Left kidney (tissue), 2 donors: ENCODE results near the gene THOC6. TPM values are rescaled to one million over a fixed set of nuclear protein-coding genes. Genes with fewer than 3 reads are reported as not detected.
"Not testable (repeated sequence)": the region's sequence is repeated elsewhere in the genome, so short reads cannot be mapped to it uniquely, and the experiment has no call there.

Experiments
- DNase-seq: peaks from one replicate; pipeline ENCODE4 v3.0.0-alpha.2; 2013
- polyA plus RNA-seq: library from polyadenylated mRNA; unstranded; fragments of 120-200 nt; gene quantifications from one replicate; pipeline ENCODE4 v1.2.1, GENCODE V29; 2013; ENCODE audit not compliant: insufficient read length

Gene THOC6
- polyA plus RNA-seq, 1 donor: 29.5 TPM

GRCh38 chr16:3071655-3072054 lies 47.8 kb downstream of the THOC6 start:
- no peak for DNase-seq

- not testable (repeated sequence) for DNase-seq
These were observed 48.3 kb downstream of the THOC6 start for GRCh38 chr16:3072148-3072547.

- DNase-seq: not testable (repeated sequence)
These were observed 48.9 kb downstream of the THOC6 start for GRCh38 chr16:3072576-3073263.

- DNase-seq: no peak
These were observed 49.6 kb downstream of the THOC6 start for GRCh38 chr16:3073448-3073847.

DNA sequence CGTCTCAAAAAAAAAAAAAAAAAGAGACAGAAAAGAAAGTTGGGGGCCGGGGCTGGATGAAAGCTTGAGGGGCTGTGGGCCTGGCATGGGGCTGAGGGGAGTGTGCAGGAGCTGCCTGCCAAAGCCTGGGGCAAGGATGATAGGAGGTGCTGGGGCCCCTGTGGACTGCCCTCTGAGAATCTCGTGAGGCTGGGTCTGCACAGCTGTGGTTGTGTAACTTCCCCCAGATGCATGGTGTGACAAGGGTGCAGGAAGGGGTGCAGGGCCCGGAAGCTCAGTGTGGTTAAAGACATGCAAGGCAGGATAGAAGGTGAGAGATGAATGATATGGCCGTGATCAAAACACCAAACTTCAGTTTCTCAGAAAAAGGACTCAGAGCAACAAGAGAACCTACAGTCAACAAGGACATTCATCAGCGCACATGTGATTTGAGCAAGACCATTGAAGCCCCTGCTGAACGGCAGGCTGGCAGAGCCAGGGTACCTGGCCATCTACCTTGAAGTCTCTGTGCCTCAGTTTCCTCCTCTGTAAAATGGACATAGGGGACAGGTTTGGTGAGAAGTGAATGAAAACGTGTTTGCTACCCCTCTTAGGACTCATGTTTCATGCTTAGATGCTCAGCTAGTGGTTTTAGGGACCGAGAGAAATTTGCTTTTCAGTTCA lies 51.2 kb downstream of the THOC6 start:
- no peak for DNase-seq

GRCh38 chr16:3075523-3075915 lies 51.7 kb downstream of the THOC6 start:
- no peak for DNase-seq

DNA sequence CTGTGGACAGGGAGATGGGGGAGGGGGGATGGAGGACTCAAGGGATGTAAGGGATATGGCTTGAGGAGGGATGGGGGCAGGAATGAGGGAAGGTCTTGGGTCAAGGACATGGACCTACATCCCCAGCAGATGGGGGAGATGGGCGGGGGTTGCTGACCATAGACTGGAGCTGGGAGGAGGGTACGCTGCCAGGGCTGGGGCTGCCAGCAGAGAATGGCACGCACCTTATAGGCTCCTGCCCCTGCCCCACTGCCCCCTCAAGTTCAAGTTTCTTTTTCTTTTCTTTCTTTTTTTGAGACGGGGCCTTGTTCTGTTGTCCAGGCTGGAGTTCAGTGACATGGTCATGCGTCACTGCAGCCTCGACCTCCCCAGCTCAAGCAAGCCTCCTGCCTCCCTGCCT lies 52.1 kb downstream of the THOC6 start:
- not testable (repeated sequence) for DNase-seq

DNA sequence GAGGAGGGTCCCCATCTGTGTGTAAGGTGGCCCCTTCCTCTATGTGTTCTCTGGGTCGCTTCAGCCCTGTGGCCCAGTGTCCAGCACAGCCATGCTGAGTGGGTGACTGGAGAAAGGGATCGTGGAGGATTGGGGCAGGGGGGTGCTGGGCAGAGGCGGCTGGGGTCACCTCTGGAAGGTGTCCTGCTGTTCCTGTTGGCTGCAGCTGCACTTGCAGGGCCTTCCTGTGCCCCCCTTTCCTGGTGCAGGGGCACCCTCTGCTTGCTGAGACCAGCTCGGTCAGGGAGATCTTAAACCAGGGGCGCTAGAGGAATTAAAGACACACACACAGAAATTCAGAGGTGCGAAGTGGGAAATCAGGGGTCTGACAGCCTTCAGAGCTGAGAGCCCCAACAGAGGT lies 52.7 kb downstream of the THOC6 start:
- DNase-seq: no peak

Other genes starting within 250 kb of the THOC6 start
- 182 TPM for gene ELOB, start 246.8 kb upstream of the THOC6 start, polyA plus RNA-seq
- 0.20 TPM for gene PRSS33, start 236.5 kb upstream of the THOC6 start, polyA plus RNA-seq
- gene PRSS41, start 225.6 kb upstream of the THOC6 start, polyA plus RNA-seq: not detected
- 0.22 TPM for gene PRSS21, start 206.8 kb upstream of the THOC6 start, polyA plus RNA-seq
- gene ZG16B, start 193.7 kb upstream of the THOC6 start, polyA plus RNA-seq: 0.48 TPM
- 8.2 TPM for gene PRSS22, start 165.9 kb upstream of the THOC6 start, polyA plus RNA-seq
- gene FLYWCH2, start 140.8 kb upstream of the THOC6 start, polyA plus RNA-seq: 15.2 TPM
- 16.4 TPM for gene FLYWCH1, start 112.1 kb upstream of the THOC6 start, polyA plus RNA-seq
- gene KREMEN2, start 59.8 kb upstream of the THOC6 start, polyA plus RNA-seq: 1.4 TPM
- gene PAQR4, start 54.7 kb upstream of the THOC6 start, polyA plus RNA-seq: 9.6 TPM
- 22.0 TPM for gene PKMYT1, start 43.6 kb upstream of the THOC6 start, polyA plus RNA-seq
- 2.0 TPM for gene CLDN9, start 11.1 kb upstream of the THOC6 start, polyA plus RNA-seq
- 29.6 TPM for gene CLDN6, start 5.9 kb upstream of the THOC6 start, polyA plus RNA-seq
- gene TNFRSF12A, start 3.7 kb upstream of the THOC6 start, polyA plus RNA-seq: 6.7 TPM
- gene HCFC1R1, start 93 bp upstream of the THOC6 start, polyA plus RNA-seq: 56.2 TPM
- gene BICDL2, start 12.9 kb downstream of the THOC6 start, polyA plus RNA-seq: 2.6 TPM
- 1.7 TPM for gene MMP25, start 22.5 kb downstream of the THOC6 start, polyA plus RNA-seq
- gene IL32, start 41.6 kb downstream of the THOC6 start, polyA plus RNA-seq: 23.4 TPM
- gene ZSCAN10, start 75.3 kb downstream of the THOC6 start, polyA plus RNA-seq: 0.10 TPM
- 15.2 TPM for gene ZNF205, start 88.6 kb downstream of the THOC6 start, polyA plus RNA-seq
- gene ZNF213, start 111.0 kb downstream of the THOC6 start, polyA plus RNA-seq: 13.2 TPM
- gene OR1F1, start 164.2 kb downstream of the THOC6 start, polyA plus RNA-seq: not detected
- gene ZNF200, start 211.1 kb downstream of the THOC6 start, polyA plus RNA-seq: 16.9 TPM
- 0.35 TPM for gene MEFV, start 232.6 kb downstream of the THOC6 start, polyA plus RNA-seq